ENCODE data around the gene MYH10.
"Not testable (repeated sequence)": the region's sequence is repeated elsewhere in the genome, so short reads cannot be mapped to it uniquely, and the experiment has no call there.

MYH10 gene

GRCh38 chr17:8556074-8556473, 74.5 kb downstream of the MYH10 start:
- Histone ChIP-seq H3K27ac (ENCODE audit: low read depth, low read length, severe bottlenecking) (peak overlapping the region; percentile 31), H3K4me1 (ENCODE audit: control insufficient read depth, insufficient read depth, low read length, poor library complexity, severe bottlenecking) (peaks cover 3% of the 10 kb centered on the region), H3K36me3 (ENCODE audit: control insufficient read depth, insufficient read depth, low read length) (peaks cover 56% of the 10 kb centered on the region), H3K9me3 (ENCODE audit: control insufficient read depth, low read length) (no peaks in the 10 kb centered on the region), H3K4me3 (ENCODE audit: extremely low read depth, insufficient read depth, low read length, poor library complexity, severe bottlenecking) (no peak overlapping the region)
- WGBS, 2 experiments (ENCODE audit: insufficient coverage in 2 of 2): 95 to 98% methylated on average over 4 to 5 of the region's 9 CpGs

GRCh38 chr17:8555062-8555461, 75.5 kb downstream of the MYH10 start:
- Histone ChIP-seq H3K4me3 (ENCODE audit: extremely low read depth, insufficient read depth, low read length, poor library complexity, severe bottlenecking) (no peak overlapping the region), H3K4me1 (ENCODE audit: control insufficient read depth, insufficient read depth, low read length, poor library complexity, severe bottlenecking) (peaks cover 3% of the 10 kb centered on the region), H3K36me3 (ENCODE audit: control insufficient read depth, insufficient read depth, low read length) (peaks cover 48% of the 10 kb centered on the region), H3K27ac (ENCODE audit: low read depth, low read length, severe bottlenecking) (no peak overlapping the region), H3K9me3 (ENCODE audit: control insufficient read depth, low read length) (no peaks in the 10 kb centered on the region)
- WGBS, 2 experiments (ENCODE audit: insufficient coverage in 2 of 2): no CpG with 5 or more reads among the region's 1 CpG

- H3K9me3 ChIP-seq (ENCODE audit: control insufficient read depth, low read length): no peaks in the 10 kb centered on the region
- no peak overlapping the region for H3K27ac ChIP-seq (ENCODE audit: low read depth, low read length, severe bottlenecking)
- peaks cover 3% of the 10 kb centered on the region for H3K4me1 ChIP-seq (ENCODE audit: control insufficient read depth, insufficient read depth, low read length, poor library complexity, severe bottlenecking)
- H3K4me3 ChIP-seq (ENCODE audit: extremely low read depth, insufficient read depth, low read length, poor library complexity, severe bottlenecking): no peak overlapping the region
- WGBS, 2 experiments (ENCODE audit: insufficient coverage in 2 of 2): 90 to 97% methylated on average over 8 to 9 of the region's 9 CpGs
- H3K36me3 ChIP-seq (ENCODE audit: control insufficient read depth, insufficient read depth, low read length): peaks cover 60% of the 10 kb centered on the region
Observed at GRCh38 chr17:8552577-8553320, 77.8 kb downstream of the MYH10 start.

GRCh38 chr17:8542599-8543502, 87.7 kb downstream of the MYH10 start:
- Histone ChIP-seq H3K4me3 (ENCODE audit: extremely low read depth, insufficient read depth, low read length, poor library complexity, severe bottlenecking) (no peak overlapping the region), H3K4me1 (ENCODE audit: control insufficient read depth, insufficient read depth, low read length, poor library complexity, severe bottlenecking) (no peaks in the 10 kb centered on the region), H3K36me3 (ENCODE audit: control insufficient read depth, insufficient read depth, low read length) (peaks cover 94% of the 10 kb centered on the region), H3K27ac (ENCODE audit: low read depth, low read length, severe bottlenecking) (no peak overlapping the region), H3K9me3 (ENCODE audit: control insufficient read depth, low read length) (no peaks in the 10 kb centered on the region)
- WGBS, 2 experiments (ENCODE audit: insufficient coverage in 2 of 2): 94 to 98% methylated on average over 5 to 7 of the region's 8 CpGs

GRCh38 chr17:8539976-8540375, 90.5 kb downstream of the MYH10 start:
- H3K27ac ChIP-seq (ENCODE audit: low read depth, low read length, severe bottlenecking); H3K4me1 ChIP-seq (ENCODE audit: control insufficient read depth, insufficient read depth, low read length, poor library complexity, severe bottlenecking); H3K9me3 ChIP-seq (ENCODE audit: control insufficient read depth, low read length); H3K4me3 ChIP-seq (ENCODE audit: extremely low read depth, insufficient read depth, low read length, poor library complexity, severe bottlenecking): not testable (repeated sequence)
- peaks cover 95% of the 10 kb centered on the region for H3K36me3 ChIP-seq (ENCODE audit: control insufficient read depth, insufficient read depth, low read length)
- 90 to 100% methylated on average over 3 to 4 of the region's 7 CpGs for WGBS, 2 experiments (ENCODE audit: insufficient coverage in 2 of 2)

GRCh38 chr17:8537734-8538133, 92.8 kb downstream of the MYH10 start:
- H3K4me1 ChIP-seq (ENCODE audit: control insufficient read depth, insufficient read depth, low read length, poor library complexity, severe bottlenecking): peaks cover 5% of the 10 kb centered on the region
- H3K4me3 ChIP-seq (ENCODE audit: extremely low read depth, insufficient read depth, low read length, poor library complexity, severe bottlenecking): no peak overlapping the region
- H3K9me3 ChIP-seq (ENCODE audit: control insufficient read depth, low read length): no peaks in the 10 kb centered on the region
- H3K36me3 ChIP-seq (ENCODE audit: control insufficient read depth, insufficient read depth, low read length): peaks cover 96% of the 10 kb centered on the region
- no peak overlapping the region for H3K27ac ChIP-seq (ENCODE audit: low read depth, low read length, severe bottlenecking)
- WGBS, 2 experiments (ENCODE audit: insufficient coverage in 2 of 2): 53 to 58% methylated on average over 2 of the region's 3 CpGs

- Histone ChIP-seq H3K4me3 (ENCODE audit: extremely low read depth, insufficient read depth, low read length, poor library complexity, severe bottlenecking) (no peak overlapping the region), H3K36me3 (ENCODE audit: control insufficient read depth, insufficient read depth, low read length) (peaks cover 92% of the 10 kb centered on the region)
- WGBS, 2 experiments (ENCODE audit: insufficient coverage in 2 of 2): 94 to 98% methylated on average over 6 to 7 of the region's 9 CpGs
Observed at GRCh38 chr17:8534498-8535188, 95.9 kb downstream of the MYH10 start.

GRCh38 chr17:8532021-8532420, 98.5 kb downstream of the MYH10 start:
- no peak overlapping the region for H3K4me3 ChIP-seq (ENCODE audit: extremely low read depth, insufficient read depth, low read length, poor library complexity, severe bottlenecking)
- H3K4me1 ChIP-seq (ENCODE audit: control insufficient read depth, insufficient read depth, low read length, poor library complexity, severe bottlenecking): peaks cover 9% of the 10 kb centered on the region
- H3K27ac ChIP-seq (ENCODE audit: low read depth, low read length, severe bottlenecking): peak overlapping the region; percentile 44
- H3K9me3 ChIP-seq (ENCODE audit: control insufficient read depth, low read length): no peaks in the 10 kb centered on the region
- WGBS, 2 experiments (ENCODE audit: insufficient coverage in 2 of 2): 97 to 98% methylated on average over 3 of the region's 3 CpGs
- H3K36me3 ChIP-seq (ENCODE audit: control insufficient read depth, insufficient read depth, low read length): peaks cover 94% of the 10 kb centered on the region

More at GRCh38 chr17:8534498-8535188, 95.9 kb downstream of the MYH10 start:
- Histone ChIP-seq H3K9me3 (ENCODE audit: control insufficient read depth, low read length) (no peaks in the 10 kb centered on the region), H3K4me1 (ENCODE audit: control insufficient read depth, insufficient read depth, low read length, poor library complexity, severe bottlenecking) (peaks cover 9% of the 10 kb centered on the region), H3K27ac (ENCODE audit: low read depth, low read length, severe bottlenecking) (no peak overlapping the region)

- no peak overlapping the region for H3K4me3 ChIP-seq (ENCODE audit: extremely low read depth, insufficient read depth, low read length, poor library complexity, severe bottlenecking)
- no peaks in the 10 kb centered on the region for H3K4me1 ChIP-seq (ENCODE audit: control insufficient read depth, insufficient read depth, low read length, poor library complexity, severe bottlenecking)
- 91 to 94% methylated on average over 5 of the region's 5 CpGs for WGBS, 2 experiments (ENCODE audit: insufficient coverage in 2 of 2)
- no peak overlapping the region for H3K27ac ChIP-seq (ENCODE audit: low read depth, low read length, severe bottlenecking)
- peaks cover 98% of the 10 kb centered on the region for H3K36me3 ChIP-seq (ENCODE audit: control insufficient read depth, insufficient read depth, low read length)
- H3K9me3 ChIP-seq (ENCODE audit: control insufficient read depth, low read length): no peaks in the 10 kb centered on the region
Observed at GRCh38 chr17:8522577-8522976, 107.9 kb downstream of the MYH10 start.

- 95 to 98% methylated on average over 8 to 10 of the region's 10 CpGs for WGBS, 2 experiments (ENCODE audit: insufficient coverage in 2 of 2)
- H3K4me1 ChIP-seq (ENCODE audit: control insufficient read depth, insufficient read depth, low read length, poor library complexity, severe bottlenecking): no peaks in the 10 kb centered on the region
- H3K27ac ChIP-seq (ENCODE audit: low read depth, low read length, severe bottlenecking): no peak overlapping the region
- peaks cover 96% of the 10 kb centered on the region for H3K36me3 ChIP-seq (ENCODE audit: control insufficient read depth, insufficient read depth, low read length)
- no peaks in the 10 kb centered on the region for H3K9me3 ChIP-seq (ENCODE audit: control insufficient read depth, low read length)
- no peak overlapping the region for H3K4me3 ChIP-seq (ENCODE audit: extremely low read depth, insufficient read depth, low read length, poor library complexity, severe bottlenecking)
Observed at GRCh38 chr17:8520981-8521380, 109.5 kb downstream of the MYH10 start.
